ENCODE measurements around the gene FBH1. TPM values are rescaled to one million over a fixed set of nuclear protein-coding genes. Genes with fewer than 3 reads are reported as not detected.

FBH1 gene
- total RNA-seq, 3 donors from 2014 or later, result 61.2 to 67.9 (median 62.7) TPM

Other genes starting within 250 kb of the FBH1 start
- 10 to 100 TPM in 1 of 3 donors, 1 to 10 TPM in 2; 7.4 to 15.3 (median 8.0) TPM for gene ASB13, start 223.6 kb upstream of the FBH1 start, total RNA-seq
- 100 to 1,000 TPM in 2 of 3 donors, 10 to 100 TPM in 1; 93.4 to 115 (median 109) TPM for gene TASOR2, start 205.4 kb upstream of the FBH1 start, total RNA-seq
- 100 to 1,000 TPM; 270 to 301 (median 294) TPM for gene GDI2, start 76.8 kb upstream of the FBH1 start, total RNA-seq
- 10 to 100 TPM in 2 of 3 donors, 1 to 10 TPM in 1; 9.6 to 11.9 (median 10.3) TPM for gene ANKRD16, start 350 bp upstream of the FBH1 start, total RNA-seq
- 10 to 100 TPM; 41.5 to 42.4 (median 41.9) TPM for gene IL15RA, start 87.3 kb downstream of the FBH1 start, total RNA-seq
- gene IL2RA, start 172.1 kb downstream of the FBH1 start, total RNA-seq, result 100 to 1,000 TPM; 639 to 698 (median 653) TPM
- 100 to 1,000 TPM; 231 to 261 (median 237) TPM for gene RBM17, start 198.8 kb downstream of the FBH1 start, total RNA-seq